Measurements from ENCODE around the gene RASL10A. TPM values are rescaled to one million over a fixed set of nuclear protein-coding genes. Genes with fewer than 3 reads are reported as not detected.

RASL10A gene
- total RNA-seq, 4 donors from 2014 or later, result 0.38 to 3.5 (median 0.75) TPM; not detected in 1

- Histone ChIP-seq H3K27me3 (no peaks in the 10 kb centered on the region), H3K9me3 (no peaks in the 10 kb centered on the region), H3K36me3 (peaks cover 0 to 5% (median 0%) of the 10 kb centered on the region in 3 donors), H3K4me3 (peak within 1 kb of the TSS; percentile 69 to 98 (median 74)), H3K27ac (peak within 1 kb of the TSS; percentile 88 to 96 (median 90)), H3K4me1 (peaks cover 52 to 83% (median 53%) of the 10 kb centered on the region in 3 donors)
- WGBS, 2 donors, result 0% methylated on average over 11 to 14 of the region's 40 CpGs
- TF ChIP-seq POLR2A (IDR thresholded peaks at IDR 0.05) (no peak), CTCF (IDR thresholded peaks at IDR 0.05) (peak in 5 of 6 experiments; percentile 64 to 78 (median 71))
- intact Hi-C loops (cut with DNase I), result no loop called here
- no peak for DNase-seq
Observed at GRCh38 chr22:29306175-29306834, 9.2 kb downstream of the RASL10A start, which contains the start of gene GAS2L1. GAS2L1 (plus strand) TSS chr22:29306650; CDS start chr22:29308106, 1,456 bp downstream.

GRCh38 chr22:29305836-29306174 is 9.7 kb downstream of the RASL10A start:
- peaks cover 0 to 10% (median 0%) of the 10 kb centered on the region in 3 donors for H3K36me3 ChIP-seq
- H3K27me3 ChIP-seq, result no peaks in the 10 kb centered on the region
- WGBS, 2 donors, result 50 to 51% methylated on average over 6 to 7 of the region's 7 CpGs
- H3K4me3 ChIP-seq, result peak overlapping the region; percentile 69 to 98 (median 74)
- TF ChIP-seq CTCF (IDR thresholded peaks at IDR 0.05) (no peak), POLR2A (IDR thresholded peaks at IDR 0.05) (no peak)
- H3K4me1 ChIP-seq, result peaks cover 47 to 78% (median 48%) of the 10 kb centered on the region in 3 donors
- H3K27ac ChIP-seq, result peak overlapping the region; percentile 88 to 96 (median 90)
- H3K9me3 ChIP-seq, result no peaks in the 10 kb centered on the region
- no peak for DNase-seq
- intact Hi-C loops (cut with DNase I), result no loop called here

- no peak for DNase-seq
- 31 to 49% methylated on average over 5 to 8 of the region's 13 CpGs for WGBS, 2 donors
- Histone ChIP-seq H3K36me3 (peaks cover 19 to 40% (median 25%) of the 10 kb centered on the region in 3 donors), H3K27ac (peak overlapping the region in 2 of 4 donors; percentile 25 to 29), H3K4me3 (no peak overlapping the region), H3K4me1 (peaks cover 18 to 48% (median 19%) of the 10 kb centered on the region in 3 donors), H3K27me3 (no peaks in the 10 kb centered on the region), H3K9me3 (no peaks in the 10 kb centered on the region)
- TF ChIP-seq CTCF (IDR thresholded peaks at IDR 0.05), result no peak
- TF ChIP-seq POLR2A (IDR thresholded peaks at IDR 0.05), result no peak
- intact Hi-C loops (cut with DNase I), result no loop called here
Observed at GRCh38 chr22:29302681-29303465, 12.6 kb downstream of the RASL10A start.

- 50% methylated on average over 2 of the region's 2 CpGs; no CpG with 5 or more reads in 1 of the 2 donors for WGBS, 2 donors
- Histone ChIP-seq H3K4me3 (no peak overlapping the region), H3K4me1 (peaks cover 14 to 43% (median 15%) of the 10 kb centered on the region in 3 donors), H3K27ac (peak overlapping the region in 2 of 4 donors; percentile 25 to 29), H3K36me3 (peaks cover 24 to 45% (median 30%) of the 10 kb centered on the region in 3 donors), H3K27me3 (no peaks in the 10 kb centered on the region), H3K9me3 (no peaks in the 10 kb centered on the region)
- DNase-seq, result no peak
- intact Hi-C loops (cut with DNase I), result no loop called here
- no peak for TF ChIP-seq CTCF (IDR thresholded peaks at IDR 0.05)
- no peak for TF ChIP-seq POLR2A (IDR thresholded peaks at IDR 0.05)
Observed at GRCh38 chr22:29302402-29302680, 13.2 kb downstream of the RASL10A start.
